Fibroblast of skin of right biceps (primary cell): ENCODE data around the gene NTNG1.
"Not testable (repeated sequence)": the region's sequence is repeated elsewhere in the genome, so short reads cannot be mapped to it uniquely, and the experiment has no call there.

Source experiments
- DNase-seq: peaks from one replicate; pipeline ENCODE4 v3.0.0-alpha.2; 2013

Gene NTNG1

GRCh38 chr1:107202007-107202406 lies 61.2 kb downstream of the NTNG1 start:
- no peak for DNase-seq

DNA sequence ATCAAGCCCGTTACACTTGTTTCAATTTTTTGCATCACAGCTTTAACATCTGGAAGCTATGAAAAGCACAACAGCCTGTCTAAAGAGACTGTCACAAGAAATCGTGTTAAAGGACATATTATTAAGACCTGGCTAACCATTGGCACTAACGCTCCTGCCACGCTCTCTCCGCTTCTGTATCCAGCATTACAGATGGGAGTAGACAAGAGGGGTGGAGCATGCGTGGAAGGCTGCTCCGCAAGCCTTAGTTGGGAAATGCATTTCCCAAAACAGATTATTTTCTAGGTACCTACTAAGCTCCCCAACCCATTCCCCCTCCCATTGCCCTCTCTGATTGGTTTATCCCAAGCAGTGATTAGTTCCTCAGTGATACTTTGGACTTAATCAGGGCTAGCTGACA lies 72.4 kb downstream of the NTNG1 start:
- DNase-seq, result no peak

- DNase-seq, result no peak
Measured at GRCh38 chr1:107220036-107220435, 79.2 kb downstream of the NTNG1 start.

GRCh38 chr1:107225706-107226105 lies 84.9 kb downstream of the NTNG1 start:
- DNase-seq, result no peak

- peak; percentile 56 for DNase-seq
Measured at GRCh38 chr1:107228704-107229371, 88.0 kb downstream of the NTNG1 start.

DNA sequence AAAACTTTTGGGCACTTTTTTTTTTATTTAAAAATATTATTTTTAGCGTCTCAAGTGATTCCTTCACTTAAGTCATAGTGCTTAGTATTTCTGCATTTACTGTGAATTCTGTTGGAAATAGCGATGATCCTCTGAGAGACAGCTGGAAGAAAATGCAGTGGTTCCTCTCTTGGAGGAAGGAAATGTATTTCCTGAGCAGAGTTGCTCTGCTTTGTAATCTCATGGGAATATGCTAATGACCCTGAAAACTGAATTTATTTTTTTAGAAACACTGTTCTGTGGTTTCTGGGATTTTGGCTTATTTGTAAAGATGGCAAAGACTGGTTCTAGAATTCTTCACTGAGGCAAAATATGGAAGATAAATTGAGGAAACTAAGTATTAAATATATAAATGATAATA lies 88.9 kb downstream of the NTNG1 start:
- DNase-seq, result no peak

DNA sequence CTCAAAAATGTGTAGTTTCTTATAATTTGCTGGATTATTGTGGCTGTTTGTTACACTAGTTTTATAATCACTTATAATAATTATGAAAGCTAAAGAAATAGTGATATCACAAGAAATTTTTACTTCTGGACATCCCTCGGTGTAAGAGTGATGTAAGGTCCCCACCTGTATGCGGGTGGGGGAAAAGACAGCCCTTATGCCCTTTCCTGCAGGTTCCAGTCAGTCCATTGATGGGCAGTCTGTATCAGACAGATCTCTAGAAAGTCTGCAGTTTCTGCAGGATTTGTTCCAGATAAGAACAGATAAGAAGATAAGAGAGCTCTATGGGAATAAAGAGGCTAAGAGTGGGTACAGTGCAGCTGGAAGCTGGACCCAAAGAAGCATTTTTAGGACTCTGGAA lies 89.3 kb downstream of the NTNG1 start:
- DNase-seq, result no peak

DNA sequence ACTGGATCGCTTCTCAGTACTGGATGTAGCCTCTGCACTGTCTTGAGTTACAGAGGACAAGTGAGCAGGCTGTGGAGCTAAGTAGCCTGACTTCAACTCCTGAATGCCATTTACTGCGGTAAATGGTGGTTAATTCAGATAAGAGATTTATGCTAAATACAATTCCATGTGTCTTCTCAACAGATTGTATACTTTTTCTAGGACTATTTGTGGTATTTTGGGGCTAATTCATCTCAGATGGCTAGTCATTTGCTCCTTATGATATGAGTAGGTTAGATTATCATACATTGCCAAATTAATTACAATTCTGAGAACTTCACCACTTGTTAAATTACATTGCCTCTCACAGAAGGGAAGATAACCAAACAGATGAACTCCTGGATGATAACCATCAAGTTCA lies 90.5 kb downstream of the NTNG1 start:
- DNase-seq, result no peak

- DNase-seq, result no peak
Measured at GRCh38 chr1:107232426-107232825, 91.6 kb downstream of the NTNG1 start.

GRCh38 chr1:107236760-107237159 lies 95.9 kb downstream of the NTNG1 start:
- not testable (repeated sequence) for DNase-seq

- no peak for DNase-seq
Measured at GRCh38 chr1:107243461-107243860, 102.6 kb downstream of the NTNG1 start.

DNA sequence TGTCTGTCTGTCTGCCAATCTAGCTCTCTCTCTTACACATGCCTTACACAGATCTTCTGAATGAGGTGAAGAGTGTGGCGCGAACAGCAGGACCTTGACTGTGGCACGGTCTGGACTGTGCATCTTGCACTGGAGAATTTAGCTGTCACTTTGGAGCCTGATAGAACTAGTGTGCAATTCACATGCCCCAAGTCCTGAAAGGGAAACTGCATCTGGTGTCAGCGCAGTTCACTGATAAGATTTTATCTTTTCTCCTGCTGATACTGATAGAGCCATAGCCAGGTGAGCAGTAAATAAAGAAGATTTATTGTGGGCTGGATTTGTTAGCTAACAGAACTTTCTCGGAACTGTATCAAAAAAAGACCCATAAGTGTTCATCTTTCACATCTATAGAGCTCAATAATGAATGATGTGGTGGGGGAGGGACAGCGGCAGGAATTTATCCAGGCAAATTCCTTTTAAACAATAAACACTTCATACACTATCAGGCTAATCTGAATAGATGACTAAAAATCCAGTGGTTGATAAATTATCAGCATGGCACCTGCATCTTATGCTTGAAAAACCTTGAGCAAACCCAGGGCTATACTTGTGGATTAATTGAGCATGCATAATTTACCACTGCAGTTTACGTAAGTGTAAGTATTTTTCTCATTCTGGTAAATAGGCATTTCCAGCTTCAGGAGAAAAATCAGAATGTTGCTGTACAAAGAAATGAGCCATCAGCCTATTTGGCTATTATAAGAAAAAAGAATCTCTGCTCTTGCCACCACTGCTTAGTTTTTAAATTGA lies 104.1 kb downstream of the NTNG1 start:
- no peak for DNase-seq

DNA sequence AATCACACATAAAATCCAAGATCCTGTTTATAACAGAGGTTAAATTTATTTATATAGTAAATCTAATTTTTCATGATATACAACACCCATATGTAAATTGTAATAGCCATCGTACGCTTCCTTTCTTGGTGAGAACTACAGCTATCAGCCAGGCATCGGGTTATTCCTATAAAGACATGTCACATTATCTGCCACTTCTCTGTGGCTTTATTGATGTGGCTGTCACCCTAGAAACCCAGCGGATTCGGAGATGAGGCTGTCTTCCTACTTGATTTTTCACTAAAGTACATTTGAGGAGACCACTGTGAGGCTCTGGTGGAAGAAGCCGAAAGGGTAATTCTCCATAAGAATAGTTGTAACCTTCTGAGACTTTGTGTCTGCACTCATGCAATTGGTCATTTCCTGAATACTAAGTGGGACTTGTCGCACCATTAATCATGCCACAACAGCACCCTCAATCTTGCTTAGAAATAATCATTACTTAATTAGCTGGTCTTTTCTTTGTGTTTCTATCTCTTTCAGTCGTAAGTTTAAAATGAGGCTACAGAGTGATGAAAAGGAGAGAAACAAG lies 106.0 kb downstream of the NTNG1 start:
- DNase-seq, result no peak

DNA sequence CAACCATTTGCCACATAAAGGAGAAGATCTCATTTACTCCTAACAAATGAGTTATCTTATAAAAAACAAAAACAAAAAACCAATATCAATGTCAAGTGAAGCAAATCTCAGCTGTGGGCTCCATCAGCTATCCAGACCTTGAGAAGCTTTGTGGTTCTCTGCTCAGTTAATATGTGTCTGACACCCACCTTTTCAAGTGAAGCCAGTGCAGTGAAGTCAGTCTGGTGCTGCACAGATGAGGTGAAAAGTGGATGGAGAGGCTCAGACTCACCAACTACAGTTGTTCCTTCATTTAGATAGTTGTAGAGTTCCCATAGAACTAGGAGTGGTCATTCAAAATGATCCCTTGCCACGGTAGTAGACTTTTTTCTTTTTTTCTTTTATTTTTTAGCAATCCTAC lies 106.8 kb downstream of the NTNG1 start:
- no peak for DNase-seq

GRCh38 chr1:107250169-107250568 lies 109.3 kb downstream of the NTNG1 start:
- DNase-seq, result no peak

DNA sequence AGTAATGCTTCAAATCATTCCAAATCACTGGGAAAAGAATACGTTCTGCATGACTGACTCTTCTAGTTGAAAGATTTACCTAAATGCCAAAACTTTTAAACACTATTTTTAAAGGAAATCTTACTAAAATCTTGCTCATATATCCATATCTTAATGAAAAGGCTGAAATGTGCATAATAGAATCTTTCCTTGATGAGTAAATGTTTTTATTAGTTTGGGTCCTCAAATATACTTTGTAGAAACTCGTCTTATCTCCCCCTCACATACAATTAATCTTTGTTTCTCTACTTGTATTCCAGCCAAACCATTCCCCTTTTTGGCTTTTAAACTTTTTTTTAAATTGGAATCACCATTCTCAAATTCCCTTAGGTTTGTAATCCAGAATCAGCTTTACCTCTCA lies 110.2 kb downstream of the NTNG1 start:
- no peak for DNase-seq

DNA sequence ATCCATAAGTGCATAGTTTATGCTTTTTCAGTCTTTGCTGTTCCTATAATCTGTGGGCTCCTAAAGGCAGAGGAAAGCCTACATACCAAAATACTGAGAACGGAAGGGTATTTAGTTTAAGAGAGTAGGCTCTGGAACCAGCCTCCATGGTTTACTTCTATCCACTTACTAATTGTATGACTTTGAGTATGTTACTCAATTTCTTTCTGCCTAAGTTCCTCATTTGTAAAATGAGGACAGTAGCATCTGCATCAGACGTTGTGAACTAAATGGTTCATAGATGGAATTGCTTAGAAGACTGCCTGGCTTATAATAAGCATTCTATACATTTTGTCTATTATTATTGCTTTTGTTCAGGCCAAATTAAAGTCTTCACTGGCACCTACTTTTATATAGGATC lies 111.0 kb downstream of the NTNG1 start:
- DNase-seq, result no peak

DNA sequence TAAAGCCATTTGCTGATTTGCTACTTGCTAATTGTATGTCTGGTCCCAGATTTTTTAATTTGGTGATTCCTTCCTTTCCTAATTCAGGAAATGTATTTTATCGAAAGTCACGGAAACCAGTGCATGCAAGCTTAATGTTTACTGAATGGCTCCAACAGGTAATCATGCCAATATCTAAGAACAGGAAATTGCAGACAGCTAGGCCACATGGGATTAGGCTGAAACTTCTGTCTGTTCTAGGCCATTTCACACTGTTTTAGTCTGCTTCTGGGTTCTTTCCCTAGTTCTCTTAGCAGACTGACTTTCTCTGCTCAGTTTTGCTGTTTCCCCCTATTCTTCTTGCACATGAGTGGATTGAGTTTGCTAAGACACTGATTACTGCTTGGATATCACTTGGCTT lies 111.4 kb downstream of the NTNG1 start:
- no peak for DNase-seq

- DNase-seq, result no peak
Measured at GRCh38 chr1:107254306-107254705, 113.5 kb downstream of the NTNG1 start.

DNA sequence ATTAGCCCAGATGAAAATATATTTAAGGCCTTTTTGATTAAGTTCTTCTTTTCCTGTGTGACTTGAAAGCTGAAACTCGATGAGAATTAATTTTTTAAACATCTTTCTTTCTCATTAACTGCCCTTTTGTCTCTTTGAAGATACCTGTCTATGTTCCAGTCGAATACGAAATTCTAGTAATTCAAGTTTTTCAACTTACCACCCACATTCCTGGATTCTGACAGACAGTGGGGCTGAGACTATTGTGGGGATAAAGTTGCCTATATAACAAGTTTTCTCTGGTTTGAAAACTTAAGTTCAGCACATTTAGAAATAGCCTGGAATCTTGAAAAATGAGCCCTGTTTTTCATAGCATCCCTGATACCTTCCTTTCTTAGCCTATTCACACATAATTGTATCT lies 114.6 kb downstream of the NTNG1 start:
- no peak for DNase-seq

- peak; percentile 88 for DNase-seq
Measured at GRCh38 chr1:107262467-107263286, 121.8 kb downstream of the NTNG1 start.

DNA sequence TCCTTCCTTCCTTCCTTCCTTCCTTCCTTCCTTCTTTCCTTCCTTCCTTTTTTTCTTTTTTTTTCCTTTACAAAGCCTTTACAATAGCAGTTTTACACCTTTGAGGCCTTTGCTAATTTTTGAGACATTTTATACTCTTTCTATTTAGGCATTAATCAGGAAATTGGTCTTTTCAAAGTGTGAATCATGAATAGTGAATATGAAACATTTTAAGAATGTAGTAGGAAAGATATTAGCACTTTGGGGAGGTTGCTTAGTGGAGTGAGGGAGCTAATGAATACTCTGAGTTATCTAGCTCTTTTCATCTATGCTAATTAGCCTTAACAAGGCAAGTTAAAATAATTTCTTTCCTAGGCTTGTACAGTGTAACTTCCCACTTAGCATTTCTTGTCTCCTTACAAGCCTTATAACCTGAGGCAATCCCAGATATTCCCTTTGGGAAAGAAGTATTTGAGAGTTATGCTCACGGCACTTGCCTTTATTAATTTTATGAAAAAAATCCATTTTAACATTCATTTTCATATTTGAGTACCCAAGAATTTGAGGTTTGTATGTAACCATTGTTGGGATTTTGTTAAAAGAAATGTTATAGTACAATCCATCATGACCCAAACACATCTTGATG lies 122.6 kb downstream of the NTNG1 start:
- peak; percentile 15 for DNase-seq

GRCh38 chr1:107264007-107264406 lies 123.2 kb downstream of the NTNG1 start:
- no peak for DNase-seq
